Measurements from ENCODE around the gene E2F4. TPM values are rescaled to one million over a fixed set of nuclear protein-coding genes. Genes with fewer than 3 reads are reported as not detected.

The E2F4 gene
- total and polyA plus RNA-seq, 10 of the 15 experiments (the other 5 are each of a cell fraction or from before 2014, with no cell fraction given) = 11.7 to 132 (median 95.9) TPM

DNA sequence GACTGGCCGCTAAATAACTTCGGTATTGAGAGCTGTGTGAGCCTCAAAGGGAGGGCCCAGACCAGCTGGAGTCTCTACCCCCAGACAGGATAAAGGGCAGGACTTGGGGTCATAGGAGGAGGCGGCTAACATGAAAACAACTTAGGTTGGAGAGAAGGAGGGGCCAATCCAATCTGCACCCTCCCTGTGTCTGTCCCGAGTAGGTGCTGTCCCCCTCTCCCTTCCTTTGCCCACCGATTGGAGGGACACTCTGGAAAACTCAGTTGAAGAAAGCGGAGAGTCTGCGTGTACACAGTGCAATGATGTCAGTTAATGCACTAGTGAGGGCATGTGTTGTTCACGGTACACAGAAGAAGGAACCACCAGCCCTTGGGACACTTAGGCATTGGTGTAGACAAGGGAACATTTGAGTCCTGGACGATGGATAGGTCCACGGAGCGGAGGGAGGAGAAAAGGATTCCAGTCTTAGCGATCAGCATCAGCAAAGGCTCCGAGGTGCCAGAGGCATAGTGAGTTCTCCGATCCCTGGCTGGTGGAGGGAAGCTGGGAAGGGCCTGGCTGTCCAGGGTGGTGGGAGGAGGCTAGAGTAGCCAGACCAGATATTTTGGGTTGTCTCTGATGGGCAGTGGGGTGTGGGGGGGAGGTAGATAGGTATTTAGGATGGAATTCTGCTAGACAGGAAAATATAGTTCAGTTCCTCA, 20.9 kb upstream of the E2F4 start (continued):
- TF ChIP-seq RELA (IDR thresholded peaks at IDR 0.05; ENCODE audit: borderline replicate concordance, partially characterized antibody) = no peak
- TF ChIP-seq, protein P1, sequence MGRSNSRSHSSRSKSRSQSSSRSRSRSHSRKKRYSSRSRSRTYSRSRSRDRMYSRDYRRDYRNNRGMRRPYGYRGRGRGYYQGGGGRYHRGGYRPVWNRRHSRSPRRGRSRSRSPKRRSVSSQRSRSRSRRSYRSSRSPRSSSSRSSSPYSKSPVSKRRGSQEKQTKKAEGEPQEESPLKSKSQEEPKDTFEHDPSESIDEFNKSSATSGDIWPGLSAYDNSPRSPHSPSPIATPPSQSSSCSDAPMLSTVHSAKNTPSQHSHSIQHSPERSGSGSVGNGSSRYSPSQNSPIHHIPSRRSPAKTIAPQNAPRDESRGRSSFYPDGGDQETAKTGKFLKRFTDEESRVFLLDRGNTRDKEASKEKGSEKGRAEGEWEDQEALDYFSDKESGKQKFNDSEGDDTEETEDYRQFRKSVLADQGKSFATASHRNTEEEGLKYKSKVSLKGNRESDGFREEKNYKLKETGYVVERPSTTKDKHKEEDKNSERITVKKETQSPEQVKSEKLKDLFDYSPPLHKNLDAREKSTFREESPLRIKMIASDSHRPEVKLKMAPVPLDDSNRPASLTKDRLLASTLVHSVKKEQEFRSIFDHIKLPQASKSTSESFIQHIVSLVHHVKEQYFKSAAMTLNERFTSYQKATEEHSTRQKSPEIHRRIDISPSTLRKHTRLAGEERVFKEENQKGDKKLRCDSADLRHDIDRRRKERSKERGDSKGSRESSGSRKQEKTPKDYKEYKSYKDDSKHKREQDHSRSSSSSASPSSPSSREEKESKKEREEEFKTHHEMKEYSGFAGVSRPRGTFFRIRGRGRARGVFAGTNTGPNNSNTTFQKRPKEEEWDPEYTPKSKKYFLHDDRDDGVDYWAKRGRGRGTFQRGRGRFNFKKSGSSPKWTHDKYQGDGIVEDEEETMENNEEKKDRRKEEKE (IDR thresholded peaks at IDR 0.05) = no peak
- TF ChIP-seq SIN3A (IDR thresholded peaks at IDR 0.05; ENCODE audit: low read depth, low read length) = no peak
- TF ChIP-seq POU2F2 (IDR thresholded peaks at IDR 0.05; ENCODE audit: borderline replicate concordance, low read depth, low read length) = no peak
- no peak for TF ChIP-seq IRF4 (IDR thresholded peaks at IDR 0.05; ENCODE audit: low read depth, low read length)
- no peak for TF ChIP-seq POLR2A (IDR thresholded peaks at IDR 0.05; ENCODE audit: low read depth, low read length)
- TF ChIP-seq, protein P2, sequence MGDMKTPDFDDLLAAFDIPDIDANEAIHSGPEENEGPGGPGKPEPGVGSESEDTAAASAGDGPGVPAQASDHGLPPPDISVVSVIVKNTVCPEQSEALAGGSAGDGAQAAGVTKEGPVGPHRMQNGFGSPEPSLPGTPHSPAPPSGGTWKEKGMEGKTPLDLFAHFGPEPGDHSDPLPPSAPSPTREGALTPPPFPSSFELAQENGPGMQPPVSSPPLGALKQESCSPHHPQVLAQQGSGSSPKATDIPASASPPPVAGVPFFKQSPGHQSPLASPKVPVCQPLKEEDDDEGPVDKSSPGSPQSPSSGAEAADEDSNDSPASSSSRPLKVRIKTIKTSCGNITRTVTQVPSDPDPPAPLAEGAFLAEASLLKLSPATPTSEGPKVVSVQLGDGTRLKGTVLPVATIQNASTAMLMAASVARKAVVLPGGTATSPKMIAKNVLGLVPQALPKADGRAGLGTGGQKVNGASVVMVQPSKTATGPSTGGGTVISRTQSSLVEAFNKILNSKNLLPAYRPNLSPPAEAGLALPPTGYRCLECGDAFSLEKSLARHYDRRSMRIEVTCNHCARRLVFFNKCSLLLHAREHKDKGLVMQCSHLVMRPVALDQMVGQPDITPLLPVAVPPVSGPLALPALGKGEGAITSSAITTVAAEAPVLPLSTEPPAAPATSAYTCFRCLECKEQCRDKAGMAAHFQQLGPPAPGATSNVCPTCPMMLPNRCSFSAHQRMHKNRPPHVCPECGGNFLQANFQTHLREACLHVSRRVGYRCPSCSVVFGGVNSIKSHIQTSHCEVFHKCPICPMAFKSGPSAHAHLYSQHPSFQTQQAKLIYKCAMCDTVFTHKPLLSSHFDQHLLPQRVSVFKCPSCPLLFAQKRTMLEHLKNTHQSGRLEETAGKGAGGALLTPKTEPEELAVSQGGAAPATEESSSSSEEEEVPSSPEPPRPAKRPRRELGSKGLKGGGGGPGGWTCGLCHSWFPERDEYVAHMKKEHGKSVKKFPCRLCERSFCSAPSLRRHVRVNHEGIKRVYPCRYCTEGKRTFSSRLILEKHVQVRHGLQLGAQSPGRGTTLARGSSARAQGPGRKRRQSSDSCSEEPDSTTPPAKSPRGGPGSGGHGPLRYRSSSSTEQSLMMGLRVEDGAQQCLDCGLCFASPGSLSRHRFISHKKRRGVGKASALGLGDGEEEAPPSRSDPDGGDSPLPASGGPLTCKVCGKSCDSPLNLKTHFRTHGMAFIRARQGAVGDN (IDR thresholded peaks at IDR 0.05) = 0 out of 2 replicates have a peak, but pooled peaks have one; percentile 47
- TF ChIP-seq DPF2 (IDR thresholded peaks at IDR 0.05) = 0 out of 2 replicates have a peak, but pooled peaks have one; percentile 9
- TF ChIP-seq IKZF2 (IDR thresholded peaks at IDR 0.05) = peak in 1 of 2 experiments; percentile 7; a peak in 1 of 4 replicates
- TF ChIP-seq CEBPB (IDR thresholded peaks at IDR 0.05; ENCODE audit: borderline replicate concordance in 1 of 2, low read depth in 2 of 2, low read length in 2 of 2) = no peak
- TF ChIP-seq, protein P3, sequence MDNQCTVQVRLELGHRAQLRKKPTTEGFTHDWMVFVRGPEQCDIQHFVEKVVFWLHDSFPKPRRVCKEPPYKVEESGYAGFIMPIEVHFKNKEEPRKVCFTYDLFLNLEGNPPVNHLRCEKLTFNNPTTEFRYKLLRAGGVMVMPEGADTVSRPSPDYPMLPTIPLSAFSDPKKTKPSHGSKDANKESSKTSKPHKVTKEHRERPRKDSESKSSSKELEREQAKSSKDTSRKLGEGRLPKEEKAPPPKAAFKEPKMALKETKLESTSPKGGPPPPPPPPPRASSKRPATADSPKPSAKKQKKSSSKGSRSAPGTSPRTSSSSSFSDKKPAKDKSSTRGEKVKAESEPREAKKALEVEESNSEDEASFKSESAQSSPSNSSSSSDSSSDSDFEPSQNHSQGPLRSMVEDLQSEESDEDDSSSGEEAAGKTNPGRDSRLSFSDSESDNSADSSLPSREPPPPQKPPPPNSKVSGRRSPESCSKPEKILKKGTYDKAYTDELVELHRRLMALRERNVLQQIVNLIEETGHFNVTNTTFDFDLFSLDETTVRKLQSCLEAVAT (IDR thresholded peaks at IDR 0.05) = peak; percentile 97
